GM19324 (cell line): ENCODE results near the gene DTX4.

Experiments used
- ATAC-seq: cut with Tn5 transposase; IDR thresholded peaks from one replicate; pipeline ENCODE4 v1.9.1; 2021; ENCODE audit warnings: mild to moderate bottlenecking, moderate library complexity; ENCODE audit not compliant: unreplicated experiment, low FRiP score

Gene DTX4

DNA sequence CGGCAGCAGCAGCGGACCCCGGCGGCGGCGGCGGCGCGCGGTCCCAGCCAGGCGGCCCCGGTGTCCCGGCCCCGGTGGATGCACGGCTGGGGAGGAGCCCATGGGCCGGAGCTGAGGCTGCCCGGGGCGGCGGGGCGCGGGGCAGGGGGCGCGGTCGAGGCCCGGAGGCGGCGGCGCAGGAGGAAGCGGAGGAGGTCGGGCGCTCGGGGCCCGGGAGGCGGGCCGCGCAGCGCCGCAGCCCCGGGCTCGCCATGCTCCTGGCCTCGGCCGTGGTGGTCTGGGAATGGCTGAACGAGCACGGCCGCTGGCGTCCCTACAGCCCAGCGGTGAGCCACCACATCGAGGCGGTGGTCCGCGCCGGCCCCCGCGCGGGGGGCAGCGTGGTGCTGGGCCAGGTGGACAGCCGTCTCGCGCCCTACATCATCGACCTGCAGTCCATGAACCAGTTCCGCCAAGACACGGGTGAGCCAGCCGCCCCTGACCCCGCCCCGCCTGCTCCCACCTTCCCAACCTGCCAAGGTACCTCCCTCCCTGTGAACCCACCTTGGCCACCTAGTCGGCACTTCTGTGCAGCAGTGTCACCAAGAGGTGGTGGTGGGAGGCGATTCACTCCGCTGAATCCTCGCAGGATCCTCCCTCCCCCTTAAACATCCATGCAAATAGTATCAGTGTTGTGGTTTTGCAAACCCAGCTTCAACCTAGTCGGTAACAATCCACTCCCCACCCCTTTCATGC lies 580 bp downstream of the DTX4 start:
- ATAC-seq: peak; percentile 45

GRCh38 chr11:59173080-59173963 lies 1.4 kb downstream of the DTX4 start:
- no peak for ATAC-seq

DNA sequence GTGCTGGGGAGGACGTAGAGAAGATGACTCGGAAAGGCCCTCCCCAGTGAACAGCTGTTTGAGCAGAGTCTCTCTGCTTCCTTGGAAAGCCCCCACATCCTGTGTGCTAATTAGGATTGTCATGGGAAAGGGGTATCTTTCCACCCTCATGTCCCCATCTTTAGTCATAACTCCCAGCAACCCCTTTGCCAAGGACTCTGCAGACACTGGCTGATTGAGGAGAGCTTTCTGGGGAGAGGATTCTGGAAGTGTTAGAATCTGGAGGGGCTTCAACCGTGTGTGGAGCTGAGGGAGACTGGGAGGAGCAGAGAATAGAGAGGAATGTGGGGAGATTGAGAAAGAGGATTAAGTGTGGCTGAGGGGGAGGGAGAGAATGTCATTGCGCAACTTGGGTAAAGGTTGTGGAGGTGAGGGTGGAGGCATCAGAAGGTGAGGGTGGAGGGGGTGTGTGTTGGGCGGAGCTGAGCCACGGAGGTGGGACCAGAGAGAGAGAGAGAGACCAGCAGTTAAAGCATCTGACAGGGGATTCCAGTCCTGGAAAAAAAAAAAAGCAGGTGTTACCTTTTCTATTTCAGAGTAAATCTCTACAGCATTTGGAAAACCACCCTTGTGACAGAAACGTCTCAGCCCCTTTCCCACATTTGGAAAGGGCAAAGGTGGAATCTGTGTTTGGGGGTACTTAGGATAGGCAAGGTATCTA lies 2.2 kb downstream of the DTX4 start:
- ATAC-seq: no peak

GRCh38 chr11:59174664-59175033 lies 2.7 kb downstream of the DTX4 start:
- ATAC-seq: no peak

GRCh38 chr11:59175091-59175501 lies 3.2 kb downstream of the DTX4 start:
- no peak for ATAC-seq

GRCh38 chr11:59176330-59176729 lies 4.4 kb downstream of the DTX4 start:
- no peak for ATAC-seq

DNA sequence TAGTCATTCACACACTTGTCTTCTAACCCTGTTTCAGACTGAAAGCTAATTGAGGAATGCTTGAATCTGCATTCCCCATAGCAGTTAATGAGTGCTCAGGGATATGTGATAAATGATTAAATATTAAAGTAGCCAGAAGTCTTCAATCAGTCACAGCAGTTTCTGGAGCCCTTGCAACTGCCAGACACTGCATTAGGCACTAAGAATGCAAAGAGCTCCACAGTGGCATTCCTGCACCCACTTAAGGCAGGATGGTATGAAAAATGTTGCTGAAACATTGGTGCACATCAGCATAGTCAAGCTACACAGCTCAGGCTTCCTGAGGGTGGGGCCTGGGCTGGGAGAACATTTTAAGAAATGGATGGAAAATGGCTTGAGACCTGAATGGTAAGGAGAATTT lies 6.5 kb downstream of the DTX4 start:
- ATAC-seq: no peak

GRCh38 chr11:59179121-59179520 lies 7.2 kb downstream of the DTX4 start:
- no peak for ATAC-seq

DNA sequence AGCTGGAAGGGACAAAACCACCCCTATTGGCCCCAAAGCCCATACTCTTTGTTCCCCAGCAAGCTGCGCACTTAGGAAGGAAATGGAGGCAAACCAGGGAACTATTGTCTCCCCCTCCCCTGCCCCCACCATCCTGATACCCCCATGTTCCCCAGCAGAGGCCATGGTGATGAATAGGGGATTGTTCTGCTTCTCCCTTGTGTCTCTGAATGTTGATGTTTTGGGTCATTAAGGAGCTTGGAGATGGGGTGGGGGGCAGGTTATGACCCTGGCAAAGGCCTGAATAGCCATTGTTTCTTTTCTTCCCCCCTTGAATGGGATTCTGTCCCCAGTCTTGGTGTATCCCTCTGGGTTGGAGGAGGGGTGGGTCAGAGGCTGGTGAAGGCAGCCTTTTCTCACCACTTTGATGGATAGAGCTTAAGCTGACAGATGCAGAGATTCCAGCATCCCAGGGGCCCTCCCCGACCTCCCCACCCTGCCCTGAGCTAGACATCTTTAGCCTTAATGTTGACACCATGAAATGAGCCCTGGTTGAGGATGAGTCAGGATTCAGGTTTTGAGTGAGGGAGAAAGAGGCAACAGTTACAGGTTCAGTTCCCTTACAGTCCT lies 8.3 kb downstream of the DTX4 start:
- no peak for ATAC-seq

GRCh38 chr11:59180907-59181306 lies 9.0 kb downstream of the DTX4 start:
- no peak for ATAC-seq

DNA sequence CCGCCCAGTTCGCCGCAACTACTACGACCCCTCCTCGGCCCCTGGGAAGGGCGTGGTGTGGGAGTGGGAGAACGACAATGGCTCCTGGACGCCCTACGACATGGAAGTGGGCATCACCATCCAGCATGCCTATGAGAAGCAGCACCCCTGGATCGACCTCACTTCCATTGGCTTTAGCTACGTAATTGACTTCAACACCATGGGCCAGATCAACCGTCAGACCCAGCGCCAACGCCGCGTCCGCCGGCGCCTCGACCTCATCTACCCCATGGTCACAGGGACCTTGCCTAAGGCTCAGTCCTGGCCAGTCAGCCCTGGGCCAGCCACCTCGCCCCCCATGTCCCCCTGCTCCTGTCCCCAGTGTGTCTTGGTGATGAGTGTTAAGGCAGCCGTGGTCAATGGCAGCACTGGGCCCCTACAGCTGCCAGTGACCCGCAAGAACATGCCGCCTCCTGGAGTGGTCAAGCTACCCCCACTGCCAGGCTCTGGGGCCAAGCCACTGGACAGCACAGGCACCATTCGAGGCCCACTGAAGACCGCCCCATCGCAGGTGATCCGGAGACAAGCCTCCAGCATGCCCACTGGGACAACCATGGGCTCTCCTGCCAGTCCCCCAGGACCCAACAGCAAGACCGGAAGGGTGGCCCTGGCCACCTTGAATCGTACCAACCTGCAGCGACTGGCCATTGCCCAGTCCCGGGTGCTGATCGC lies 10.0 kb downstream of the DTX4 start:
- ATAC-seq: no peak

DNA sequence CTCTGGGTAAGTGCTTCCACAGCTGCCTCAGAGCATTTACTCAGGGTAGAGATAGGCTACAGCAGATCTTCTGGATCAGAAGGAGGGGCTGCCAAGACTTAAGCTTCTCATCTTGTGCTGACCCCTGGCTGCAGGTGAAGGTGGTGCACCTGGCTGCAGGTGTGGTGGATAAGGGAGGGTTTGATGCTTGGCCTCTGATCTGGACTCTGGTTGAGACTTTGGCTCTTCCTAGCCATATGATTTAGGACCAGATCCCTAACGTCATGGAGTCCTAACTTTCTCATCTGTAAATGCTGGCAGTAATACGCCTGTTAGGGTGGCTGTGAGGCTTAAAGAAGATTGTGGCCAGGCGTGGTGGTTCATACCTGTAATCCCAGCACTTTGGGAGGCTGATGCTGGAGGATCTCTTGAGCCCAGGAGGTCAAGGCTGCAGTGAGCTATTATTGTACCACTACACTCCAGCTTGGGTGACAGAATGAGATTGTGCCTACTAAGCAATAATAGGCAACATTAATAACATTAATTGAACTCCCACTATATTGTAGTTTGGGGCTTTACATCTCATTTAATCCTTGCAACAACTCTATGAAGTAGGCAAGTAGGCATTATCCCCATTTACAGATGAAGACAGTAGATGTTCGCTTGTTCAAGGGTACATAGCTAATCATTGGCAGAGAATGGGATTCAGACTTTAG lies 10.7 kb downstream of the DTX4 start:
- no peak for ATAC-seq

- ATAC-seq: no peak
Measured at GRCh38 chr11:59183771-59184170, 11.8 kb downstream of the DTX4 start.

GRCh38 chr11:59184691-59185339 lies 12.9 kb downstream of the DTX4 start:
- ATAC-seq: no peak

GRCh38 chr11:59185386-59185945 lies 13.5 kb downstream of the DTX4 start:
- no peak for ATAC-seq

DNA sequence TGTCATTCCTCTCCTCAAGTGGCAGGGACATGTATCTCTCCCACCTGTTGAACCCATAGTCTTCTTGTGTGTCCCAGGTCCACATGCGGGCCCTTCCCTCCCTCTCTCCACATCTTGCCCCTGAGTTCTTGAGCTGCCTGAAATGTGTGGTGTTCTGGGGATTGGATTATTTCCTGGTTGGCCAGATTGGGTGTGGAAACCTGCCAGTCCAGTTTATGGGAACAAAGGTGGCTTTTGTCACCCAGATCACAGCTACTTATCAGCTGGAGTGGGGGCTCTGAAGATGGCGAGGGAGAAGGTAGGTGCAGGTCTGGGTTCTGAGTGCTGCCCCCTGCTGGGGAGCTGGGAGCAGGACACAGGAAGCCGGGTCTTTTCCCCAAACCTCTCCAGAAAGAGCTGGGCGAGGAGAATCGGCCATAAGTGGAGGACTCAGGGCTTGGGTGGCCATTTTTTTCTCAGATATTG lies 14.2 kb downstream of the DTX4 start:
- peak; percentile 68 for ATAC-seq

- no peak for ATAC-seq
Measured at GRCh38 chr11:59187035-59187434, 15.1 kb downstream of the DTX4 start.

DNA sequence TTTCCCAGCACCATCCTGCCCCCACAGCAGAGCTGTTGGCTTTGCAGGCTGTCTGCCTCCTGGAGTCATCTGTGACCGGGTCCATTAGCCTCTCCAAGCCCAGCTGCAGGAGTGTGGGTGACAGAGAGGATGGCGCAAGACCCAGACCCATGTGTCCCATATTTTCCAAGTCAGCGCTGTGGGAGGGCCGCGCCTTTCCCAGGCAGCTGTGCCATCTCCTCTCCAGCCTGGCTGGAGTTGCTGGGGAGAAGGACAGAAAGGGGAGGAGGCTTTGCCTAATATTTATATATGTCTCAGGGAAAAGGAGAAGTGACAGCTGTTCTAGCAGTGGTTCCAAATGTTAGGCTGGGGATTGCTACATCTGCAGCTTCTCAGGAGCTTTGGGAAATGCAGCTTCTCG lies 15.7 kb downstream of the DTX4 start:
- ATAC-seq: no peak

- ATAC-seq: no peak
Measured at GRCh38 chr11:59188954-59189353, 17.0 kb downstream of the DTX4 start.
